ENCODE measurements around the gene PEAK3. TPM values are rescaled to one million over a fixed set of nuclear protein-coding genes. Genes with fewer than 3 reads are reported as not detected.

The PEAK3 gene
- total RNA-seq, 1 donor from 2014 or later, result not detected

DNA sequence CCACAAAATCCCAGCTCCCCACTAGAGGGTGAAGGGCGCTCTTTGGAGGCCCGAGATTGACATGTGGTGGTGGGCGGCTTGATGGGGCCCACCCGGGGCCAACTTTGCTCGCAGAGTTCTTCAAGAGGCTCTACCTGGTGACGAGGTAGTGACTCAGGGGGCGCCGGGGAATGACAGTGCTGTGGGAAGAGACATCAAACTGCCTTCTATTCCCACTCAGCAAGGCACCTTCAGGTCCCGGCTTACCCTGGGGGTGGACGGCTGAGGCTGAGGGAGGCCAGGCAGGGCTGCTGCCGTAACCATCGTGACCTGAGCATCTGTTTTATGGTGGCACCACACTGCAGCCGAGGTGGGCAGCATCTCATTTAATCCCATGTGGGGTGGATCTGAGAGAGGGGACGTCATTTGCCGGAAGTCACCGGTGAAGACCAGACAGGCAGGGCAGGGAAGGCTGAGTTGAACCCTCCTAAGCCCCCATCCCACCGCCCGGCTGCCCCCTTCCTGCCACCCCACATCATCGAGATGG lies 24.4 kb upstream of the PEAK3 start:
- Mint-ChIP-seq H3K27ac (ENCODE audit: unreplicated experiment) (no peak overlapping the region), H3K27me3 (ENCODE audit: unreplicated experiment) (peaks cover 7% of the 10 kb centered on the region), H3K9me3 (ENCODE audit: unreplicated experiment) (peaks cover 8% of the 10 kb centered on the region), H3K4me3 (ENCODE audit: unreplicated experiment) (no peak overlapping the region), H3K36me3 (ENCODE audit: unreplicated experiment) (no peaks in the 10 kb centered on the region), H3K4me1 (ENCODE audit: low read depth, unreplicated experiment) (peaks cover 8% of the 10 kb centered on the region)
- TF ChIP-seq CTCF (IDR thresholded peaks at IDR 0.05; ENCODE audit: partially characterized antibody, unreplicated experiment), result no peak
- no peak for DNase-seq

DNA sequence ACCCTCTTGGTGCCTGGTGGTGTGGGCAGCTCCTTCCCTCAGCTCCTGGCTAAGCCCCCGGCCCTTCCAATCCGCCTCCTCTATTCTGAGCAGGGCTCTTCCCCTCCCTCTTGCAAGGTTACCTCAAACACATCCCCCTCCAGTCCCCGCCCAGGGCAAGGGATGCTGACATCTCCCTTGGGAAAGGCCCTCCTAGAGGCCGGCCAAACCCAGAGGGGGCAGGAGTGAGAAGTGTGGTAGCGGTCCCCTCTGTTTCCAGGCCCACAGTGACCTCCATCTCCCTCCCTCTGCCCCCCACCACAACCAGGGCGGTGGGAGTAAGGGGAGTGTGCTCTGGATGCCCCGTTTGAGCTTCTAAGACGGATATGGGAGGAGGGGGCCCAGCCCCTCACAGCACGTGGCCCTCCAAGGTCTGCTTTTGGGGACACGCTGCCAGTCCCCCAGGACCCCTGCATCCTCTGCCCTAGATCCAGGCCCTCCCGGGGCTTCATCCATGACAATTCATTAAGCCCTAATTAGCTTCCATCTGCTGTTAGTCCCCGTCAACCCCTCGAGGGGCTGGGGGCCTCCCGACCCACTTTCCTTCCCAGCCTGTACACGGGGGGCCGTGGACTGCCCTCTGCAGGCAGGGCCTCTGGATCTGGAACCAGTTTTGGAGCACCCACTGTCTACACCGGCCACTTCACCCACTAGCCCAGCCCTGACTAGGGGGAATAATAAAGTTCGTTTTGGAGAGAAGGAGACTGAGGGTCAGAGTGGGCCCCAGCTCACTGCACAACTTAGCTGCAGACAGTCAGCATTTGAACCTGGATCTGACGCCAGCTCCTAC lies 23.7 kb upstream of the PEAK3 start:
- no peak for TF ChIP-seq CTCF (IDR thresholded peaks at IDR 0.05; ENCODE audit: partially characterized antibody, unreplicated experiment)
- DNase-seq, result no peak
- no peaks in the 10 kb centered on the region for H3K36me3 Mint-ChIP-seq (ENCODE audit: unreplicated experiment)
- peaks cover 8% of the 10 kb centered on the region for H3K27me3 Mint-ChIP-seq (ENCODE audit: unreplicated experiment)
- H3K9me3 Mint-ChIP-seq (ENCODE audit: unreplicated experiment), result peaks cover 8% of the 10 kb centered on the region
- H3K4me3 Mint-ChIP-seq (ENCODE audit: unreplicated experiment), result no peak overlapping the region
- H3K4me1 Mint-ChIP-seq (ENCODE audit: low read depth, unreplicated experiment), result peaks cover 9% of the 10 kb centered on the region
- H3K27ac Mint-ChIP-seq (ENCODE audit: unreplicated experiment), result no peak overlapping the region

GRCh38 chr19:2303211-2303798 lies 21.3 kb upstream of the PEAK3 start:
- peaks cover 2% of the 10 kb centered on the region for H3K9me3 Mint-ChIP-seq (ENCODE audit: unreplicated experiment)
- peaks cover 7% of the 10 kb centered on the region for H3K4me1 Mint-ChIP-seq (ENCODE audit: low read depth, unreplicated experiment)
- H3K4me3 Mint-ChIP-seq (ENCODE audit: unreplicated experiment), result peak overlapping the region; percentile 55
- no peak for DNase-seq
- no peak for TF ChIP-seq CTCF (IDR thresholded peaks at IDR 0.05; ENCODE audit: partially characterized antibody, unreplicated experiment)
- H3K27me3 Mint-ChIP-seq (ENCODE audit: unreplicated experiment), result peaks cover 9% of the 10 kb centered on the region
- H3K27ac Mint-ChIP-seq (ENCODE audit: unreplicated experiment), result no peak overlapping the region
- no peaks in the 10 kb centered on the region for H3K36me3 Mint-ChIP-seq (ENCODE audit: unreplicated experiment)

GRCh38 chr19:2302319-2303210 lies 20.6 kb upstream of the PEAK3 start:
- Mint-ChIP-seq H3K27ac (ENCODE audit: unreplicated experiment) (no peak overlapping the region), H3K36me3 (ENCODE audit: unreplicated experiment) (no peaks in the 10 kb centered on the region), H3K9me3 (ENCODE audit: unreplicated experiment) (peaks cover 2% of the 10 kb centered on the region), H3K27me3 (ENCODE audit: unreplicated experiment) (peaks cover 9% of the 10 kb centered on the region), H3K4me1 (ENCODE audit: low read depth, unreplicated experiment) (peaks cover 7% of the 10 kb centered on the region), H3K4me3 (ENCODE audit: unreplicated experiment) (peak overlapping the region; percentile 55)
- TF ChIP-seq CTCF (IDR thresholded peaks at IDR 0.05; ENCODE audit: partially characterized antibody, unreplicated experiment), result no peak
- peak; percentile 50 for DNase-seq
